Chondrocyte (in vitro differentiated cells): Measurements from ENCODE around the gene REEP3. TPM values are rescaled to one million over a fixed set of nuclear protein-coding genes. Genes with fewer than 3 reads are reported as not detected.

Experiments
- DNase-seq: peaks from one replicate; pipeline ENCODE4 v3.0.0; 2021; ENCODE audit warnings: mixed read lengths, low spot score
- H3K27ac Mint-ChIP-seq: one replicate; pipeline ENCODE4 v1.8.0; 2021; ENCODE audit warnings: mild to moderate bottlenecking, moderate library complexity, mixed read lengths; ENCODE audit not compliant: unreplicated experiment
- H3K27me3 Mint-ChIP-seq: 2 replicates; pipeline ENCODE4 v1.8.0; 2021; ENCODE audit warnings: low read depth, mixed read lengths
- H3K36me3 Mint-ChIP-seq: 2 replicates; pipeline ENCODE4 v1.8.0; 2021; ENCODE audit warnings: low read depth, mixed read lengths
- H3K4me1 Mint-ChIP-seq: 2 replicates; pipeline ENCODE4 v1.8.0; 2021; ENCODE audit warnings: low read depth, mild to moderate bottlenecking, mixed read lengths
- H3K4me3 Mint-ChIP-seq: one replicate; pipeline ENCODE4 v1.8.0; 2021; ENCODE audit warnings: mild to moderate bottlenecking, moderate library complexity, mixed read lengths; ENCODE audit not compliant: unreplicated experiment
- H3K9me3 Mint-ChIP-seq: 2 replicates; pipeline ENCODE4 v1.8.0; 2021; ENCODE audit warnings: low read depth, mixed read lengths
- total RNA-seq: library from RNA; stranded (reverse); gene quantifications from 3 replicates; pipeline ENCODE4 v1.2.1, GENCODE V29; 2021
- TF ChIP-seq, protein P1 (sequence below): fragments of 200-600 bp; sonication (generic); IDR thresholded peaks from 2 replicates; pipeline ENCODE4 v1.5.0; 2021; ENCODE audit warnings: antibody characterized with exemption, mild to moderate bottlenecking, moderate library complexity

Gene REEP3
- total RNA-seq, 1 donor from 2014 or later: 80.6 TPM

DNA sequence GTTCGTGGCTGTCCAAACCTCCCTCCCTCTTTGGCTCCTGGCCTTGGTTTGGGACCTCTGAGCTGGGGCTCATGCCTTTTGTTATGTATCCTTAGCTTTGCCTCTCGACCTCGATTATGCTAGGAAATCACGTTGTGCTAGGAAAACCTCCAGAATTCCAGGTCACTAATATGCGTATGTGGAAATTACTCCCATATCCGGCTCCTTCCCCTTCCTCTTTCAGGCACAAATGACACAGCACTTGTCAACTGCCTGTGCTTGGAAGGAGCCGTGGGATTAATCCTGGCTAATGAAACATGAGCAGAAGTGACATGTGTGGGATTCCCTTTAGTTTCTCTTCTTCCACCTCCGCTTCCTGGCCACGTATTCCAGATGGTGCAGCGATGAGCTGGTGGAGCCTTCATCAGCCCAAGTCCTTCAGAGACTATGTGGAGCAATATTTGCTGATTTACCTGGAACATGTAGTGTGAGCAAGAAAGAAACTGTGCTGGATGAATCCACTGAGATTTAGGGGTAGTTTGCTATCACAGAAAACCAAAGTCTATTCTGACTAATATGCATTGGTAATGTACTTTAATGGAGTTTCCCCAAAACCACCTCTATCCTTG lies 149.2 kb downstream of the REEP3 start:
- H3K27me3 Mint-ChIP-seq: no peaks in the 10 kb centered on the region

GRCh38 chr10:63671317-63671937 lies 150.2 kb downstream of the REEP3 start:
- H3K4me3 Mint-ChIP-seq: no peak overlapping the region
- H3K4me1 Mint-ChIP-seq: peaks cover 58% of the 10 kb centered on the region
- DNase-seq: no peak
- no peaks in the 10 kb centered on the region for H3K36me3 Mint-ChIP-seq
- H3K27ac Mint-ChIP-seq: peak overlapping the region; percentile 0
- no peaks in the 10 kb centered on the region for H3K9me3 Mint-ChIP-seq
- TF ChIP-seq, protein P1, sequence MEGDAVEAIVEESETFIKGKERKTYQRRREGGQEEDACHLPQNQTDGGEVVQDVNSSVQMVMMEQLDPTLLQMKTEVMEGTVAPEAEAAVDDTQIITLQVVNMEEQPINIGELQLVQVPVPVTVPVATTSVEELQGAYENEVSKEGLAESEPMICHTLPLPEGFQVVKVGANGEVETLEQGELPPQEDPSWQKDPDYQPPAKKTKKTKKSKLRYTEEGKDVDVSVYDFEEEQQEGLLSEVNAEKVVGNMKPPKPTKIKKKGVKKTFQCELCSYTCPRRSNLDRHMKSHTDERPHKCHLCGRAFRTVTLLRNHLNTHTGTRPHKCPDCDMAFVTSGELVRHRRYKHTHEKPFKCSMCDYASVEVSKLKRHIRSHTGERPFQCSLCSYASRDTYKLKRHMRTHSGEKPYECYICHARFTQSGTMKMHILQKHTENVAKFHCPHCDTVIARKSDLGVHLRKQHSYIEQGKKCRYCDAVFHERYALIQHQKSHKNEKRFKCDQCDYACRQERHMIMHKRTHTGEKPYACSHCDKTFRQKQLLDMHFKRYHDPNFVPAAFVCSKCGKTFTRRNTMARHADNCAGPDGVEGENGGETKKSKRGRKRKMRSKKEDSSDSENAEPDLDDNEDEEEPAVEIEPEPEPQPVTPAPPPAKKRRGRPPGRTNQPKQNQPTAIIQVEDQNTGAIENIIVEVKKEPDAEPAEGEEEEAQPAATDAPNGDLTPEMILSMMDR: peak; percentile 50
- no peaks in the 10 kb centered on the region for H3K27me3 Mint-ChIP-seq

More for the DNA sequence above, 149.2 kb downstream of the REEP3 start:
- Mint-ChIP-seq H3K36me3 (no peaks in the 10 kb centered on the region), H3K27ac (no peak overlapping the region), H3K4me3 (no peak overlapping the region), H3K9me3 (no peaks in the 10 kb centered on the region), H3K4me1 (peaks cover 61% of the 10 kb centered on the region)
- DNase-seq: no peak
- TF ChIP-seq, protein P1: no peak

- DNase-seq: no peak
- TF ChIP-seq, protein P1: no peak
- H3K4me1 Mint-ChIP-seq: peaks cover 49% of the 10 kb centered on the region
- no peaks in the 10 kb centered on the region for H3K36me3 Mint-ChIP-seq
- H3K27ac Mint-ChIP-seq: peak overlapping the region; percentile 28
- H3K4me3 Mint-ChIP-seq: no peak overlapping the region
- H3K27me3 Mint-ChIP-seq: no peaks in the 10 kb centered on the region
- H3K9me3 Mint-ChIP-seq: no peaks in the 10 kb centered on the region
Measured at GRCh38 chr10:63672491-63672890, 151.3 kb downstream of the REEP3 start.

GRCh38 chr10:63673246-63673645 lies 152.0 kb downstream of the REEP3 start:
- H3K27me3 Mint-ChIP-seq: no peaks in the 10 kb centered on the region
- no peak for DNase-seq
- TF ChIP-seq, protein P1: no peak

DNA sequence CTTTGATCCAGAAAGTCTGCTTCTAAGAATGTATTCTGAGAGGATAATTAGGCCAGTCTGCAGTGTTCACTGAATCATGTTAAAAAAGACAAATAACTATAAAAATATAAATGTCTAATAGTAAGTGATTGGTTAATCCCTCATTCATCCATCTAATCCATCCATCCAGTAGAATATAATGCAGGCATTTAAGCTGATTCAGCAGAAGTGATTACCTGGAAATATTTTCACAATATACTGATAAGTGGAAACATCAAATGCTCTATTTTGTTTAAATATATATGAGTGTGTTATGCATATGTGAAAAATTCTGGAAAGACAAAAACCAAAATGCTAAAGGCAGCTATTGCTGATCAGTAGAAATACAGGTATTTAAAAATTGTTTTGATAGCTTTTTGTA lies 152.6 kb downstream of the REEP3 start:
- Mint-ChIP-seq H3K27ac (no peak overlapping the region), H3K27me3 (no peaks in the 10 kb centered on the region), H3K9me3 (no peaks in the 10 kb centered on the region), H3K36me3 (no peaks in the 10 kb centered on the region), H3K4me3 (no peak overlapping the region), H3K4me1 (peaks cover 43% of the 10 kb centered on the region)
- TF ChIP-seq, protein P1: no peak
- DNase-seq: no peak

More at GRCh38 chr10:63673246-63673645, 152.0 kb downstream of the REEP3 start:
- Mint-ChIP-seq H3K27ac (no peak overlapping the region), H3K4me3 (no peak overlapping the region), H3K36me3 (no peaks in the 10 kb centered on the region), H3K9me3 (no peaks in the 10 kb centered on the region), H3K4me1 (peaks cover 42% of the 10 kb centered on the region)

Other genes starting within 250 kb of the REEP3 start
- gene JMJD1C, start 55.4 kb upstream of the REEP3 start, total RNA-seq: 72.9 to 81.3 TPM (median 77.0 TPM) in 3 replicates